ENCODE data around the gene RBMS3. TPM values are rescaled to one million over a fixed set of nuclear protein-coding genes. Genes with fewer than 3 reads are reported as not detected.

RBMS3 gene
- total RNA-seq, 1 donor from 2014 or later: 0.47 TPM

- no peaks in the 10 kb centered on the region for H3F3A ChIP-seq (ENCODE audit: low read depth)
- no peak for TF ChIP-seq EZH2phosphoT487 (IDR thresholded peaks at IDR 0.05)
- TF ChIP-seq EZH2 (IDR thresholded peaks at IDR 0.05): no peak
- no peak for TF ChIP-seq CTCF (IDR thresholded peaks at IDR 0.05)
- H3K4me2 ChIP-seq: no peak overlapping the region
- H3K9ac ChIP-seq: no peak overlapping the region
- no peaks in the 10 kb centered on the region for H3K4me1 ChIP-seq
- H3K9me3 ChIP-seq (ENCODE audit: low read depth): no peaks in the 10 kb centered on the region
- Mint-ChIP-seq H3K27me3 (ENCODE audit: insufficient read depth, low read depth) (no peaks in the 10 kb centered on the region), H3K36me3 (no peaks in the 10 kb centered on the region), H3K4me3 (no peak overlapping the region), H3K4me1 (no peaks in the 10 kb centered on the region), H3K9me3 (peaks cover 4% of the 10 kb centered on the region), H3K27ac (no peak overlapping the region)
- no peak overlapping the region for H3K27ac ChIP-seq
- H3K79me2 ChIP-seq (ENCODE audit: low read depth): no peaks in the 10 kb centered on the region
- no peaks in the 10 kb centered on the region for H3K36me3 ChIP-seq
- H4K20me1 ChIP-seq (ENCODE audit: low read depth): no peaks in the 10 kb centered on the region
- H2AFZ ChIP-seq (replicated peaks): no peak overlapping the region
- H3K27me3 ChIP-seq: no peaks in the 10 kb centered on the region
- DNase-seq (ENCODE audit: low spot score): no peak
- H3K4me3 ChIP-seq: no peak overlapping the region
These were observed 508.8 kb downstream of the RBMS3 start for GRCh38 chr3:29789686-29790085.

GRCh38 chr3:29796808-29797207 is 515.9 kb downstream of the RBMS3 start:
- Mint-ChIP-seq H3K4me3 (no peak overlapping the region), H3K4me1 (no peaks in the 10 kb centered on the region), H3K27me3 (ENCODE audit: insufficient read depth, low read depth) (peaks cover 2% of the 10 kb centered on the region), H3K27ac (no peak overlapping the region), H3K36me3 (no peaks in the 10 kb centered on the region), H3K9me3 (no peaks in the 10 kb centered on the region)
- Histone ChIP-seq H3K79me2 (ENCODE audit: low read depth) (no peaks in the 10 kb centered on the region), H3K27me3 (no peaks in the 10 kb centered on the region), H3K4me2 (no peak overlapping the region), H4K20me1 (ENCODE audit: low read depth) (no peaks in the 10 kb centered on the region), H3K4me3 (no peak overlapping the region), H3F3A (ENCODE audit: low read depth) (no peaks in the 10 kb centered on the region), H3K27ac (no peak overlapping the region), H3K4me1 (no peaks in the 10 kb centered on the region), H2AFZ (replicated peaks) (no peak overlapping the region), H3K9ac (no peak overlapping the region), H3K9me3 (ENCODE audit: low read depth) (no peaks in the 10 kb centered on the region), H3K36me3 (no peaks in the 10 kb centered on the region)
- TF ChIP-seq EZH2phosphoT487 (IDR thresholded peaks at IDR 0.05): no peak
- TF ChIP-seq EZH2 (IDR thresholded peaks at IDR 0.05): no peak
- TF ChIP-seq CTCF (IDR thresholded peaks at IDR 0.05): no peak
- DNase-seq (ENCODE audit: low spot score): no peak

GRCh38 chr3:29802057-29802456 is 521.2 kb downstream of the RBMS3 start:
- no peak overlapping the region for H3K27ac Mint-ChIP-seq
- Histone ChIP-seq H3K4me2 (no peak overlapping the region), H3K36me3 (no peaks in the 10 kb centered on the region), H3K79me2 (ENCODE audit: low read depth) (no peaks in the 10 kb centered on the region), H4K20me1 (ENCODE audit: low read depth) (no peaks in the 10 kb centered on the region), H3K9ac (no peak overlapping the region), H3K9me3 (ENCODE audit: low read depth) (no peaks in the 10 kb centered on the region), H3K4me1 (no peaks in the 10 kb centered on the region), H3F3A (ENCODE audit: low read depth) (no peaks in the 10 kb centered on the region), H3K27ac (no peak overlapping the region), H2AFZ (replicated peaks) (no peak overlapping the region), H3K27me3 (no peaks in the 10 kb centered on the region), H3K4me3 (no peak overlapping the region)
- H3K4me1 Mint-ChIP-seq: no peaks in the 10 kb centered on the region
- H3K36me3 Mint-ChIP-seq: no peaks in the 10 kb centered on the region
- TF ChIP-seq CTCF (IDR thresholded peaks at IDR 0.05) (no peak), EZH2 (IDR thresholded peaks at IDR 0.05) (no peak), EZH2phosphoT487 (IDR thresholded peaks at IDR 0.05) (no peak)
- no peaks in the 10 kb centered on the region for H3K9me3 Mint-ChIP-seq
- H3K4me3 Mint-ChIP-seq: no peak overlapping the region
- H3K27me3 Mint-ChIP-seq (ENCODE audit: insufficient read depth, low read depth): no peaks in the 10 kb centered on the region
- no peak for DNase-seq (ENCODE audit: low spot score)
